ENCODE data around the gene PLCE1.

The PLCE1 gene

DNA sequence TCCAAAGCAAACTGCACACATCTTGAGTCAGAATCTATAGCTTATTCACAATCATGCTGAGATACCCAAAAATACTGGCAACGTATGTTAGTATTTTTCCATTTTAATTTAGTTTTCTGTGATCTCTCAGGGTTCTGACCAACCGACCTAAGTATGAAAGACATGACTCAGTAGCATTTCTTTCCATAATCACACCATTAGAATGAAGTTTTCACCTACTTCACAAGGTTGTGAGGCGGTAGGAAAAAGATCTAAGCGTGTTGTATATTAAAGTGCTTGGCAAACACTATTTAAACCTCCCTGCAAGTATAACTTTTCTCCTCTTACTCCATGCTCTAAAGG, 49.1 kb downstream of the PLCE1 start:
- DNase-seq, result no peak
- Histone ChIP-seq H3K4me3 (ENCODE audit: low read depth, low read length) (no peak overlapping the region), H3K4me1 (no peaks in the 10 kb centered on the region), H3K36me3 (no peaks in the 10 kb centered on the region), H3K27me3 (no peaks in the 10 kb centered on the region), H3K9me3 (no peaks in the 10 kb centered on the region)
- TF ChIP-seq, protein P1, sequence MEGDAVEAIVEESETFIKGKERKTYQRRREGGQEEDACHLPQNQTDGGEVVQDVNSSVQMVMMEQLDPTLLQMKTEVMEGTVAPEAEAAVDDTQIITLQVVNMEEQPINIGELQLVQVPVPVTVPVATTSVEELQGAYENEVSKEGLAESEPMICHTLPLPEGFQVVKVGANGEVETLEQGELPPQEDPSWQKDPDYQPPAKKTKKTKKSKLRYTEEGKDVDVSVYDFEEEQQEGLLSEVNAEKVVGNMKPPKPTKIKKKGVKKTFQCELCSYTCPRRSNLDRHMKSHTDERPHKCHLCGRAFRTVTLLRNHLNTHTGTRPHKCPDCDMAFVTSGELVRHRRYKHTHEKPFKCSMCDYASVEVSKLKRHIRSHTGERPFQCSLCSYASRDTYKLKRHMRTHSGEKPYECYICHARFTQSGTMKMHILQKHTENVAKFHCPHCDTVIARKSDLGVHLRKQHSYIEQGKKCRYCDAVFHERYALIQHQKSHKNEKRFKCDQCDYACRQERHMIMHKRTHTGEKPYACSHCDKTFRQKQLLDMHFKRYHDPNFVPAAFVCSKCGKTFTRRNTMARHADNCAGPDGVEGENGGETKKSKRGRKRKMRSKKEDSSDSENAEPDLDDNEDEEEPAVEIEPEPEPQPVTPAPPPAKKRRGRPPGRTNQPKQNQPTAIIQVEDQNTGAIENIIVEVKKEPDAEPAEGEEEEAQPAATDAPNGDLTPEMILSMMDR (IDR thresholded peaks at IDR 0.05; ENCODE audit: low read depth, low read length), result no peak

All from BE2C (cell line).